HFF-Myc (cell line): Measurements from ENCODE around the gene ZC2HC1B.

Experiments
- DNase-seq: peaks from one replicate; pipeline ENCODE4 v3.0.0-alpha.2; 2011; ENCODE audit warnings: low read depth; ENCODE audit errors: extremely low read depth
- H3K4me3 ChIP-seq: replicated peaks from 2 replicates; pipeline ENCODE4 v1.5.1; 2011; ENCODE audit warnings: low read depth, mild to moderate bottlenecking, control low read depth, low read length
- CTCF ChIP-seq: IDR thresholded peaks from 2 replicates; pipeline ENCODE4 v1.5.1; 2012; ENCODE audit warnings: mild to moderate bottlenecking, low read depth, low read length, control low read depth; ENCODE audit errors: missing control alignments

ZC2HC1B gene

GRCh38 chr6:143967706-143968376, 103.6 kb downstream of the ZC2HC1B start:
- no peak for TF ChIP-seq CTCF
- H3K4me3 ChIP-seq = no peak overlapping the region
- no peak for DNase-seq

DNA sequence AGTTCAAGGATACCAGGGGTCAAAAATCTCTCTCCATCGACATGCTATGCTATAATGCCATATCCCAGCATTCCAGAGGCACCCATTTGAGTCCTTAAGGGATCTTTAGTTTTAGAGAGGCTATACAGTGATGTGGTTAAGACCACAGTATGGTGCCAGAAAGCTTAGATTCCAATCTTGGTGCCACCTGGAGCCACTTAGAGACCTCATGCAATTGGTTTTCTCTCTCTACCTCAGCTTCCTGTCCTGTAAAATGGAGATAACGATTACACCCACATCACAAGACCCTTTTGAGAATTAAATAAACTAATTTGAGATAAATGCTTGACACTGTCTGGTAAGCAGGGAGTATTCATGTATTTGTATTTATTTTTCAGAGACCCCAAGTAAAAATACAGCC, 104.8 kb downstream of the ZC2HC1B start:
- H3K4me3 ChIP-seq = no peak overlapping the region
- TF ChIP-seq CTCF = no peak

GRCh38 chr6:143970456-143971218, 106.4 kb downstream of the ZC2HC1B start:
- no peak overlapping the region for H3K4me3 ChIP-seq
- no peak for DNase-seq
- TF ChIP-seq CTCF = no peak

More for the DNA sequence above, 104.8 kb downstream of the ZC2HC1B start:
- no peak for DNase-seq

- TF ChIP-seq CTCF = no peak
- DNase-seq = no peak
- H3K4me3 ChIP-seq = no peak overlapping the region
Measured at GRCh38 chr6:143971482-143972205, 107.4 kb downstream of the ZC2HC1B start.

GRCh38 chr6:143973097-143973966, 109.1 kb downstream of the ZC2HC1B start:
- DNase-seq = no peak
- no peak for TF ChIP-seq CTCF
- no peak overlapping the region for H3K4me3 ChIP-seq

GRCh38 chr6:143974089-143974488, 109.8 kb downstream of the ZC2HC1B start:
- TF ChIP-seq CTCF = no peak
- DNase-seq = no peak
- no peak overlapping the region for H3K4me3 ChIP-seq
